HG03064 (cell line): ENCODE measurements around the gene MORN5.

Experiments
- ATAC-seq: cut with Tn5 transposase; IDR thresholded peaks from one replicate; pipeline ENCODE4 v1.9.1; 2021; ENCODE audit warnings: low read depth; ENCODE audit not compliant: unreplicated experiment

The MORN5 gene

DNA sequence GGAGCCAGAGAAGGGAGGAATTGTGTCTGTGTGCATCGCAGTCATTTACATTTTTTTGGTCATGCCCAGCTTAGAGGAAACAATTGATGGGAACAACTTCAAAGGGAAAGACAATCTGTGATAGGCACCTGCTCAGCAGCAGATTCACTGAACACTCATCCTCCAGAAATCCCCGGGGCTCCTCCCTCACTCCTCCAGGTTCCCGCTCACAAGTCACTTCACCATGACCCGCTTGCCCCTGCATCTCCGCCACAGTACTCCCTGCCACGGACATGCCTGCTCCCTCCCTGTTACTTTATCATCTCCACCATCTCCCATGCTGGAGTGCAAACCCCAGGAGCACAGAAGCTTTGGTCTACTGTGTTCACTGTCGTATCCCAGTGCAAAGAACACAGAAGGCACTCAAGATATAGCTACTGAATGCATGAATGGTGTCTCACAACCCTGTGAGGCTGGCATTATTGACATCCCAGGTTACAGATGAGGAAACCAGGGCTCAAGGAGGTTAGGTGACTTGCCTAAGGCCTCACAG, 52.8 kb downstream of the MORN5 start:
- ATAC-seq: no peak

DNA sequence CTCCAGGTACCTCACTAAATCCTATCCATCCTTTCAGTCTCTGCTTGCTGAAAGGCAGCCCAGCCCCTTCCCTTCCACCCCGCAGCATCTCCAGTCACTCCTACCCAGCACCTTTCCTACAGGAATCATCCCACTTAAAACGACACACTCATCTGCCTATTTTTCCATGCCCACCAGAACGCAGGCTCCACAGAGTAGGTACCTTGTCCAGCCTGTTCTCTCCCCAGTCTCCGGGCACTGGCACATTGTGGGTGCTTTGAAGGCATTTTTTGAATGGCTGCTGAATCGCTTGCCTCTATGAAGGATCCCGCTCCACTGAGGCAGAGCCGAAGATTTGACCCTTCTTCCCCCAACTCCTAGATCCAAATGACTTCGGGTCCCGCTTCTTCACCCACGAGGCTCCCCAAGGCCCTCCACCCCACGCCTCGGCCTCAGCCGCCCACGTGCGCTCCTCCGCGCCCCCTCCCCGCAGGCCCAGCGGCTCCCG, 53.4 kb downstream of the MORN5 start:
- ATAC-seq: no peak

GRCh38 chr9:122213589-122214413, 54.1 kb downstream of the MORN5 start:
- ATAC-seq: no peak

- no peak for ATAC-seq
These were observed 54.8 kb downstream of the MORN5 start for GRCh38 chr9:122214507-122214906.

GRCh38 chr9:122215663-122216062, 56.0 kb downstream of the MORN5 start:
- no peak for ATAC-seq

DNA sequence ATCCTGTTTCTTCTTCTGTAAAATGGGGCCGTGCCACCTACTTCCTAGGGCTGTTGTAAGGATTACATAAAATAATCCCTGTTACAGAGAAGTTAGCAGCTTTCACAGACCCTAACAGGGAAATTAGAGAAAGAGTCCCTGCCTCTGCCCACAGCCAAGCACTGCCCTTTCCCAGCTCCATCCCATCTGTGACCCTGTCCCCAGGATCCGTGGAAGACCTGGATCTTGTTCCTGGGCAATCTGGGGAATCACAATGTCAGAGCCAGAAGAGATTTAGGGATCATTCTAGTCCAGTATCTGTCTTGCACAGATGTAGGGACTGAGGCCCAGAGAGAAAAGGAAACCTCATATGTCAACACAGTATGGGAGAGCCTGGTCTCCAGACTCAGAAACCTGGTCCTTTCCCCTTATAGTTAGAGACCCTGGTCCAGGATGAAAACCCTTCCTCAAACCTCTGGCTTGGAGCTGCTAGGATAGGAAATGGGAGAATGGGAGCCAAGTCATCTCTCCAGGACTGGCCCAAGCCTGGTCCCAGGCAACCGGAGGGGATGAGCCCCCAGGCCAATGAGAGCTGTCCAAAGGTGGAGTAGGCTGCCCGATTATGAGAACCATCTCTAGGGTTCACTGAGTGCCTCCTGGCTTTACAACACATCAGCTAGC, 56.6 kb downstream of the MORN5 start:
- ATAC-seq: no peak

- no peak for ATAC-seq
These were observed 57.2 kb downstream of the MORN5 start for GRCh38 chr9:122216798-122217418.

DNA sequence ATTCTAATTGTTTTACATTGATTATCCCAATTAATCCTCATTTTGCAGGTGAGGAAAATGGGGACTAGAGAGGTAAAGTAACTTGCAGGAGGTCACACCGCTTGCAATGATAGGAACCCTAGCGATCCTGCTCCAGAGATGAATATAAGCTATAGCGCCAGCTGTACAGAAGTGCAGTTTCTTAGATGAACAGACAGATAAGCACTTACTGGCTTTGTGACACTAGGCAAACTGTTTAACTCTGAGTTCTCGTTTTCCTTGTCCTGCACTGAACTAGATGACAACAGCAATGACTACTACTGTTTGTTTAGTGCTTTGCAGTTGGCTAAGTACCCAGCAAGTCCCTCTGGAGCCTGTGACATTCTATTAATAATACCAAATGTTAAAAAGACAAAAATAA, 57.9 kb downstream of the MORN5 start:
- no peak for ATAC-seq

DNA sequence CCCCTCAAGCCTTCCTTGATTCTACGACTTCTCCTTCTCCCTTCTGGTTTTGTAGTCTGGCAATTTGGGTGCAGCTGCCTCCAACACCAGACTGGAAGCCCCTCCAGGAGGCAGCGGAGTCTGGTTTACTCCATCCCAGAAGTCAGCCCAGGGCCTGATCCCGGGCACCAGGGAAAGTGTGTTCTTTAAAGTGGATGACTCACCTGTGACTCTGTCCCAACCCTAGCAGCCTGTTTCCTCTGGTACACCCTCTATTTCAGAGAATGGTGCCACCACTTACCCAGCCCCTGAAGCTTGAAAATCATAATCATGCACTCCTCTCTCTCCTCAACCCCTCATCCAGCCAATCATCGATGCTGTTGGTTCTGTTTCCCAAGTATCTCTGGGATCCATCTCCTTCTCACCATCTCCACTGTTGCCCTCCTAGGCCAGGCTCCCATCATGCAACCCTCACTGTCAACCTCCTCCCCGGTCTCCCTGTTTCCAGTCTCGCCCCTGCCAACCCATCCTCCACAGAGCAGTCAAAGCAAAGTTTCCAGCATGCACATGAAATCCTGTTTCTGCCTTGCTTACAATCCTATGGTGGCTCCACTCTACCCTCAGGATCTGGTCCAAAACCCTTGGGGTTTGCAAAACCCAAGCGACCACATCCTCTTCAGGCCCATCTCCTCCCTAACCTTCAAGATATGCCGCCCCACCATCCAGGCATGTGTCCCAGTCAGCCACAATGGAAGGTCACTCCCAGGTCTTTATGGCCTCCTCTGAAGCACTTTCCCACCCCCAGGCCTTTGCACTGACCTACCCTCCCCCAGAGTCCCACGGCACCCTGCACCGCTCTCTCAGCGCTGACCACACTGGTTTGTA, 58.6 kb downstream of the MORN5 start:
- ATAC-seq: no peak

DNA sequence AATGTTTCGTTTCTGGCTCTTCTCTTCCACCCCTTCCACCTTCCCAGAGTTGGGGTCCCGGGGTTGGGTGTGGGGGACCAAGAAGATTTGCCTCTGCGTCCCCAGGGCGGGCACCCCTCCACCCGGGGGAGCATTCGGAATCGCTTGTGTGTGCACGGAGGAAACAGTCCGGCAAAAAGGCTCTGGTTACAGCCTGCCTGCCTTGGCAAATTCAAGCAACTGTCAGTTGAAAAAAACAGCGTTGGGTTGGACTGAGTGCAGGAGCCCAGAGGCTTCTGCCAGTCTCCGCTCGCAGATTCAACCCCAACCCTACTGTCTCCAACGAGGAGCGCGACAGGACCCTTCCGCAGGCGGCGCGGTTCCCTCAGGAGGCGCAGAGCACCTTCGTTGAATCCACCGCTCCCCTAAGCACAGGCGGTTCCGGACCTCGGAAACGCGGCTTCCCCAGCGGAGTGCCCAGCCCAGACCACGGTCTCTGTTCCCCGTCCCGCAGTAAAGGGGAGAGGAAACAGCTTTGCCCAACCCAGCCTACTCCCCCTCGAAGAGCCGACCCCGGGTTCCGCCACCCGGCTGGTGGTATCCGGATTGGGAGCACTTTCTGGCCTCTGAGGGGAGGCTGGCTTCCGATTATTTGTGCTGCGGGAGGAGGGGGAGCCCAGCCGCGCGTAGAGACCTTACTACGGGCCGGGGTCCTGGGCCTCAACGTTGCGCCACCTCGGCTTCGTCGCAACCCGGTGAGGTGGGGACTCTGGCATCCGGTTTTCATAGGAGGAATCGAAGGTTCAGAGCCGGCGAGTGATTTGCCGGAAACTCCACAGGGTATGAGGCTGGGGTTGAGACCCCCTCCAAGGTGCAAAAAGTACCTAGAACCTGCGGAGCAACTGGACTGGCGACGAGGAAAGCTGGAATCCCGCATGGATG, 59.5 kb downstream of the MORN5 start:
- no peak for ATAC-seq

DNA sequence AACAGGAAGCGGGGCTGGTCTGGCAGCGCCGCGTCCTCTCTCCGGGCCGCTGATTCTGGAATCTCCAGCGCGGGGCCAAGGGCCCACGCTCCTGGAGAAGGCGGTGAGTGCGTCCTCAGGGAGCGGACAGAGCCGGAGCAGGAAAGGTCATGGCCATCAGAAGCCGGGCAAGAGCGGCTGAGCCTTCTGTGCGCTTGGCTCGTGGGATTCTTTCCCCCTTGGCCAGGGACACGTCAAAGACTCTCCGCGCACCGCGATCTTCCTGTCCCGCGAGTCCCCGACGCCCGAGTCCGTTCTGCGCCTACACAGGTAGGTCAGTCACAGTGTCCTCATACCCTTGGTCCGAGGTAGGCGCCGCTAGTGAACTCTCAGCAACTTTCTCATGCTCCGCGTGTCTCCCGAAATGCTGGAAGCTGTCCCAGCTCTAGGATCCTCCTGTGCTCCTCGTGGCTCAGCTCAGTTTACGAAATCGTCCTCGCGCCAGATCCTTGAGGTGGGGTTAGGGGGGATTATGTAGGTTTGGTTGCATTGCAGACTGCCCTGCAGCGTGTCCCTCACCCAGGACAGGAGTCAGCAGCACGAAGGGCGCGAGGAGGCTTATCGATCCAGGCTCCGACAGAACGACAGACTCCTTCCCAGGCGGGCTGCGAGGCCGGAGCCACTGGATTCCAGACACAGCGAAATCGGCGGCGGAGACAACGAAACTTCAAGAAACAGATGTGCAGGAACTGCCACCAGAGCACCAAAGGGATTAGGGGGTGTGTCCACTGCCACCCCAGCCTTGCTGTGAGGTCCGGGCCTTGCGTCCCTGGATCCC, 60.4 kb downstream of the MORN5 start:
- ATAC-seq: no peak

DNA sequence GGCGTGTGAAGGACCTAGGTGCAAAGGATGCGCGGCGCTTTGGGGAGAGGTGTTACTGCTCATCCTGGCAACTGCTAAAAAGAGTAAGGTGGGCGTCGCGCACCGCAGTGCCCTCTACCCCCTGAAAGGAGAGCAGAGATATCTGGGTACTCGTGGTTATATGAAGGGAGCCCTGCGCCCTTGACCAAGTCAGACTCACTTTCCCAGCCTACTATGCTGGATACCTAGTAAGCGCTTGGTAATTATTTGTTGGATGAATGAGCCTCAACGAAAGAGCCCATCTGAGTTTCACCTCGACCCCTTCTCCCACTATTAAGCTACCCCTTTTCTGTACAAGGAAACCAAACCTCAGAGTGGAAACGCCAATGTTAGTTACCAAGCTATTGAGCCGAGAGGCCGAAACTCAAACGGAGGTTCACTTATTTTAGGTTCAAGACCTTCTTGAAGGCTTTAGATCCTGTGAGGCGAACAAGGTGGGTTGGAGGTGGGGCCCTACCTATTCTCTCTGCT, 61.0 kb downstream of the MORN5 start:
- ATAC-seq: no peak

DNA sequence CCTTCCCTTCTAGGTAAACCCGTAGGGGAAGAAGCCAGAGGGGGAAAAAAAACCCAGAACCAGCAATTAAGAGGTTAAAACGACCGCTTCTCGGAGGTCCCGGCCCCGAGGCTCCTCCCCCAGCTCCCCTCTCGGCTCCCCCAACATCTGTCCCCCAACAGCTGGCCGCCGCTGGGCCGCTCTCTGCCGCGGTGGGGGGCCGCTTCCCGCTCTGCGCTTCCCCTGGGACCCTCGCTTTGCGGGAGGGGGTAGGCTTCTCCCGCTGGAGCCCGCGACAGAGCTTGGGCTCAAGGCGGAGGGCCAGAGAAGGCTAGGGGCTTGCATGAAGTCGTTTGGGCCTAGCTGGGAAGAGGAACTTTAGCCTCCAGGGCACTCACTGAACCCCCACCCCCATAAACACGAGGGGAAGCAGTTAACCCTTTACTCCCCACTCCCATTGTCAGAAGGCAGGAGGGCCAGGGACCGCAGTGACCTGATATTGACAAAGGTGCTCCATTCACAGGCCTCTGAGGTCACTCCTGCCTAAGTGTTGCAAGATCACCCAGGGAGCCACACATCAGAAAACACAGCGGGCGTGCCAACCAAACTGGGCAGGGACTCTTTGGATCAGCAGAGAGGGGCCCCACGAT, 61.6 kb downstream of the MORN5 start:
- ATAC-seq: no peak

- no peak for ATAC-seq
These were observed 63.1 kb downstream of the MORN5 start for GRCh38 chr9:122222791-122223190.

DNA sequence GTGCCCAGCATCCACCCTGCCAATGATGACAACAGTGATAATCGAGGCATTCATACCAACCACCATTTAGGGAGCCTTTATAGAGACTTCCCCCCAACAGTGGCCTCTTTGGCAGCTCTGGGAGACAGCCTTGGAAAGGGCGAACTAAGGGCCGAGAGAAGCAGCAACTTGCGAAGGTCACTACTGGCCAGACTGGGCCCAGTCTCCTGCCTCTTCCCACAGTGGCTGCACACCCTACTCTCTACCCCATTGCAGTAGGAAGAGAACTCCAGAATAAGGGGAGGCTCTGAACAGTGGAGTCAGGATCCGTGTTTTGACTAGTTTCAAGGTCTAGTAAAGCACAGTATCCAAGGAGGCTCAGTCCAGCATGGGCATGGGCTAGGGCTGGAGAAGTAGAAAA, 63.7 kb downstream of the MORN5 start:
- no peak for ATAC-seq

DNA sequence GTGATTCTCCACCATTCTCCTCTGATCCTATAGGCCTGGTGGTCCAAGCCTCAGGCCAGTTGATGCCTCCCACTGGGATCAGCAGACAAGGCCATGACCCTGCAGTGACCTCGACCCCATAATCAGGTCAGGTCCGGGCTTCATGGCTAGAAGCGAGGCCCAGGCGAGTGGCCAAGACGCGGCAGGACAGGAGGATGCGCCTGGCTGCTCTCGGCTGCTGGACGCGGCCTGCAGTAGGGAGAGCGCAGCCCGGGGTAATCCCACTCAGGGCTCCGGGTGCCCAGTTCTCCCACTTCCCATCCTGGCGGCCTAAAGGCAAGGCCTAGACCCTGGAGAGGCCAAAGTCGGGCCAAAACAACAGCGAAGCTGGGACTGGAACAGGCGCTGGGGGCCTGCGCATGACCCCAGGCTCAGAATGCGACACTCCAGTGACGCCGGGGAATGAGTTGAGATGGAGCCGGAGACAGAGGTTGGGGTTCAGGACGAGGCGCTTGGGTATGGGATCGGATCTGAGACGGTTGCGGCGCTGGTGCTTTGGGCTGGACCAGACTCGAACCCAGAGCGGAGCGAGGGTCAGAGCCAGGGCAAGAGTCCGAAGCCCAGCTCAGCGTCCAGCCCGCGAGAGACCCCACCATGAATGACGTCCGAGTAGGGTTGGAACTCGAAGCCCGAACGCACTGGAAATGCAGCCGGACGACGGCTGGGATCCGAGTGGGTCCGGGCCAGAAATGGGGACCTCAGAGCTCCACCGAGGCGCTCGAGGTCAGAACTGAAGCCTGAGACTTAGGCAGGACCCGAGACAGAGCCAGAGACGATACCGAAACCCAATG, 65.8 kb downstream of the MORN5 start:
- ATAC-seq: no peak

- no peak for ATAC-seq
These were observed 66.5 kb downstream of the MORN5 start for GRCh38 chr9:122226142-122226757.
